GM12891 (cell line): Measurements from ENCODE around the gene PDLIM4.

Experiments
- DNase-seq: peaks from one replicate; pipeline ENCODE4 v3.0.0; 2011; ENCODE audit warnings: low spot score; ENCODE audit not compliant: insufficient read length
- FAIRE-seq: peaks from 2 replicates; lab custom pipeline; 2011; peaks lifted over from hg19 to GRCh38; lab: Jason Lieb, UNC
- PAX5 ChIP-seq: IDR thresholded peaks from 2 replicates; pipeline ENCODE4 v1.6.1; 2011; ENCODE audit warnings: low read length, moderate library complexity, mild to moderate bottlenecking; ENCODE audit not compliant: insufficient read depth, severe bottlenecking
- POLR2A ChIP-seq: IDR thresholded peaks from 2 replicates; pipeline ENCODE4 v1.6.1; 2011; ENCODE audit warnings: low read depth, low read length, control low read depth
- POLR2AphosphoS5 ChIP-seq: IDR thresholded peaks from 2 replicates; pipeline ENCODE4 v1.6.1; 2011; ENCODE audit warnings: low read depth, low read length, control low read depth
- POU2F2 ChIP-seq: IDR thresholded peaks from 2 replicates; pipeline ENCODE4 v1.6.1; 2011; ENCODE audit warnings: low read depth, mild to moderate bottlenecking, control low read depth, low read length, moderate library complexity
- SPI1 ChIP-seq: IDR thresholded peaks from 2 replicates; pipeline ENCODE4 v1.6.1; 2011; ENCODE audit warnings: low read depth, low read length, control low read depth
- TAF1 ChIP-seq: IDR thresholded peaks from 2 replicates; pipeline ENCODE4 v1.6.1; 2011; ENCODE audit warnings: low read depth, low read length, control low read depth

PDLIM4 gene

GRCh38 chr5:132305420-132305819 lies 47.9 kb downstream of the PDLIM4 start:
- TF ChIP-seq SPI1 = no peak
- TF ChIP-seq POLR2A = no peak
- no peak for TF ChIP-seq POLR2AphosphoS5
- no peak for TF ChIP-seq PAX5
- TF ChIP-seq POU2F2 = no peak
- no peak for TF ChIP-seq TAF1
- FAIRE-seq (no peak), DNase-seq (no peak)

- no peak for DNase-seq
- no peak for FAIRE-seq
- TF ChIP-seq PAX5 (no peak), POU2F2 (no peak)
These were observed 51.2 kb downstream of the PDLIM4 start for GRCh38 chr5:132308701-132309100.

GRCh38 chr5:132309679-132310078 lies 52.2 kb downstream of the PDLIM4 start:
- FAIRE-seq (no peak), DNase-seq (no peak)
- TF ChIP-seq SPI1 (no peak), POU2F2 (no peak), POLR2A (no peak), TAF1 (no peak), POLR2AphosphoS5 (no peak), PAX5 (no peak)

- FAIRE-seq = no peak
These were observed 52.8 kb downstream of the PDLIM4 start for GRCh38 chr5:132310141-132310834.

GRCh38 chr5:132313366-132313765 lies 55.9 kb downstream of the PDLIM4 start:
- TF ChIP-seq SPI1 = no peak
- TF ChIP-seq POU2F2 = no peak
- TF ChIP-seq TAF1 = no peak
- no peak for TF ChIP-seq POLR2AphosphoS5
- no peak for TF ChIP-seq POLR2A
- no peak for TF ChIP-seq PAX5
- no peak for DNase-seq
- FAIRE-seq = no peak

More at GRCh38 chr5:132310141-132310834, 52.8 kb downstream of the PDLIM4 start:
- no peak for DNase-seq
- TF ChIP-seq PAX5 (no peak), SPI1 (no peak), POLR2A (no peak), POLR2AphosphoS5 (no peak), POU2F2 (no peak), TAF1 (no peak)

GRCh38 chr5:132313961-132314432 lies 56.5 kb downstream of the PDLIM4 start:
- TF ChIP-seq SPI1 (no peak), POU2F2 (no peak), POLR2AphosphoS5 (no peak), TAF1 (no peak), PAX5 (no peak), POLR2A (no peak)
- no peak for DNase-seq
- no peak for FAIRE-seq

GRCh38 chr5:132315529-132316067 lies 58.1 kb downstream of the PDLIM4 start:
- DNase-seq (no peak), FAIRE-seq (no peak)

GRCh38 chr5:132319975-132320374 lies 62.5 kb downstream of the PDLIM4 start:
- DNase-seq (no peak), FAIRE-seq (no peak)
- TF ChIP-seq POLR2A (no peak), TAF1 (no peak), SPI1 (no peak), POU2F2 (no peak), POLR2AphosphoS5 (no peak), PAX5 (no peak)

More at GRCh38 chr5:132315529-132316067, 58.1 kb downstream of the PDLIM4 start:
- TF ChIP-seq POLR2A = no peak
- TF ChIP-seq SPI1 = no peak
- TF ChIP-seq POLR2AphosphoS5 = no peak
- TF ChIP-seq PAX5 = no peak
- no peak for TF ChIP-seq POU2F2
- no peak for TF ChIP-seq TAF1

GRCh38 chr5:132321109-132321721 lies 63.7 kb downstream of the PDLIM4 start:
- TF ChIP-seq SPI1 = no peak
- TF ChIP-seq PAX5 = no peak
- no peak for TF ChIP-seq POLR2A
- no peak for TF ChIP-seq TAF1
- no peak for TF ChIP-seq POU2F2
- no peak for TF ChIP-seq POLR2AphosphoS5
- DNase-seq (no peak), FAIRE-seq (no peak)
